ENCODE measurements around the gene DDX39A. TPM values are rescaled to one million over a fixed set of nuclear protein-coding genes. Genes with fewer than 3 reads are reported as not detected.
"Not testable (repeated sequence)": the region's sequence is repeated elsewhere in the genome, so short reads cannot be mapped to it uniquely, and the experiment has no call there.

DDX39A gene
- total RNA-seq, 1 donor from 2014 or later = 38.6 TPM

DNA sequence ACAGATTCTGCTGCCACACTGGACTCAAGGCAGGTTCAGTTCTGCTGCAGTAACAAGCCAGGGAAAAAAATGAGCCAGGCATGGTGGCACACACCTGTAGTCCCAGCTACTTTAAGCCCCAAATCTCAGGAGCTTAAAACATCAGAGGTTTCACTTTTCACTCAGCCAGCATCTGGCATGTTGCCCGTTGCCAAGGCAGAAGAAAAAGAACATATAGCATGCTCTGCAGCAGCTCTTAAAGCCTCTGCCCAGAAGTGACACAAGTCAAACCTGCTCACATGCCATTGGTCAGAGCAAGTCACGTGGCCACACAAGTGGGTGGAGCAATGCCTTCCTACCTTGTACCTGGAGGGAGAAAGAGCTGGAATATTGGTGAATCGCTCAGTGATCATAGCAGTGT lies 52.6 kb downstream of the DDX39A start:
- Mint-ChIP-seq H3K9me3 (no peaks in the 10 kb centered on the region), H3K4me3 (peak overlapping the region; percentile 67), H3K4me1 (peaks cover 42% of the 10 kb centered on the region), H3K27me3 (ENCODE audit: insufficient read depth, low read depth) (peaks cover 16% of the 10 kb centered on the region), H3K27ac (peak overlapping the region; percentile 21), H3K36me3 (no peaks in the 10 kb centered on the region)
- no peak overlapping the region for H3K9ac ChIP-seq
- no peaks in the 10 kb centered on the region for H4K20me1 ChIP-seq (ENCODE audit: low read depth)
- H3F3A ChIP-seq (ENCODE audit: low read depth) = peaks cover 18% of the 10 kb centered on the region
- peaks cover 12% of the 10 kb centered on the region for H3K4me1 ChIP-seq
- no peaks in the 10 kb centered on the region for H3K79me2 ChIP-seq (ENCODE audit: low read depth)
- H3K36me3 ChIP-seq = no peaks in the 10 kb centered on the region
- H3K27ac ChIP-seq = no peak overlapping the region
- no peak overlapping the region for H3K4me3 ChIP-seq
- H3K4me2 ChIP-seq = no peak overlapping the region
- no peak overlapping the region for H2AFZ ChIP-seq (replicated peaks)
- peak; percentile 46 for DNase-seq (ENCODE audit: low spot score)
- TF ChIP-seq EZH2phosphoT487 (IDR thresholded peaks at IDR 0.05) (no peak), CTCF (IDR thresholded peaks at IDR 0.05) (no peak), EZH2 (IDR thresholded peaks at IDR 0.05) (no peak)
- H3K27me3 ChIP-seq = no peaks in the 10 kb centered on the region
- no peaks in the 10 kb centered on the region for H3K9me3 ChIP-seq (ENCODE audit: low read depth)

GRCh38 chr19:14364098-14364443 lies 55.1 kb downstream of the DDX39A start:
- not testable (repeated sequence) for H4K20me1 ChIP-seq (ENCODE audit: low read depth); H3K27me3 ChIP-seq; H3K27ac ChIP-seq; H3K9ac ChIP-seq; DNase-seq (ENCODE audit: low spot score); H3K36me3 ChIP-seq; H3K9me3 Mint-ChIP-seq; H3K4me1 ChIP-seq; H3K36me3 Mint-ChIP-seq; H3K79me2 ChIP-seq (ENCODE audit: low read depth); H3K9me3 ChIP-seq (ENCODE audit: low read depth)
- Mint-ChIP-seq H3K27ac (peak overlapping the region; percentile 86), H3K4me3 (peak overlapping the region; percentile 81), H3K27me3 (ENCODE audit: insufficient read depth, low read depth) (peaks cover 17% of the 10 kb centered on the region), H3K4me1 (peaks cover 25% of the 10 kb centered on the region)
- Histone ChIP-seq H2AFZ (replicated peaks) (peak overlapping the region; percentile 58), H3K4me3 (peak overlapping the region; percentile 48), H3F3A (ENCODE audit: low read depth) (peaks cover 18% of the 10 kb centered on the region), H3K4me2 (peak overlapping the region; percentile 84)

DNA sequence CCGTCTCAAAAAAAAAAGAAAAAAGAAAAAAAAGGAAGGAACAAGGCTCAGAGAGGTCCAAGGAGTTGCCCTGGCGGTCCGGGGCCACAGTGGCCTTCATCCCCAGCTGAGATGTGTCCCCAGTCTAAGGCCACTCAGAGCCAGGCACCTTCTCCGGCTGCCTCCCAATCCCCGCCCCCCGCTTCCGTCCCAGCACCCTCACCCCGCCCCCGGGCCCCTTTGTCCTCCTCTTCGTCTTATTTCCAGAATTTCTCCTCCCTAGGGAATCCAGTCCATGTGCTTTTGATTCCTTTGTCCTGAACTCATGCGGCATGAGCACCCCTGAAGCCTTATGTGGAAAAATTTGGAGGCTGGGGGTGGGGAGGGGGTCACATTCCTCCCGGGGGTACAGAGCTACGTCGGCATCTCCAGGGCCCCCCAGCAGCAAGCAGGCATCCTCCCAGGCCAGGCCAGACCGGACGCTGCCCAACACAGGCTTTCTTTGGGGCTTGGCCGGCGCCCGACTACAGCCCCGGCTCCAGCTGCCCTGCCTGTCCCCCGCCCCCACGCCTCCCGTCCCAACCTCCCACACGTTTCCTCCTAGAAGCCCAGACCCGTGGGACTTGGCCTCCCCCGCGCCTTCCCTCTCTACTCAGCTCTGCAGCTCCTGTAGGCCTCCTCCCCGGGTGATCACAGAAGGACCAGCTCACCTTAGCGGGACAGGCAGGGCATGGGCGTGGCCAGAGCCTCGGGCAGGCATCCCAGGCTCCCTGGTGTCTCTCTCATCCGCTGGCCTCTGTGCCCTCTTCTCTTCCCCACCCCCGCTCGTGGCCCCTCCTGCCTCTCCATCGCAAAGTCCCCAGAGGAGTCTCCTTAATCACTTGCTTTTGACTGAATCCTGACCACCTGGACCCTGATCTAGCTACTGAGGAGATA lies 55.7 kb downstream of the DDX39A start:
- no peaks in the 10 kb centered on the region for H3K9me3 Mint-ChIP-seq
- H3K27ac ChIP-seq = peak overlapping the region; percentile 61
- H3K27me3 Mint-ChIP-seq (ENCODE audit: insufficient read depth, low read depth) = peaks cover 17% of the 10 kb centered on the region

More for the DNA sequence above, 55.7 kb downstream of the DDX39A start:
- Histone ChIP-seq H3K4me1 (peaks cover 5% of the 10 kb centered on the region), H3F3A (ENCODE audit: low read depth) (peaks cover 18% of the 10 kb centered on the region), H3K79me2 (ENCODE audit: low read depth) (no peaks in the 10 kb centered on the region), H3K36me3 (no peaks in the 10 kb centered on the region), H2AFZ (replicated peaks) (peak overlapping the region; percentile 58), H4K20me1 (ENCODE audit: low read depth) (no peaks in the 10 kb centered on the region), H3K4me2 (peak overlapping the region; percentile 84), H3K4me3 (peak overlapping the region; percentile 48), H3K9me3 (ENCODE audit: low read depth) (no peaks in the 10 kb centered on the region), H3K27me3 (no peaks in the 10 kb centered on the region), H3K9ac (peak overlapping the region; percentile 48)
- Mint-ChIP-seq H3K4me3 (peak overlapping the region; percentile 81), H3K27ac (peak overlapping the region; percentile 86), H3K4me1 (peaks cover 25% of the 10 kb centered on the region), H3K36me3 (no peaks in the 10 kb centered on the region)
- peak; percentile 78 for DNase-seq (ENCODE audit: low spot score)
- no peak for TF ChIP-seq EZH2 (IDR thresholded peaks at IDR 0.05)
- no peak for TF ChIP-seq EZH2phosphoT487 (IDR thresholded peaks at IDR 0.05)
- no peak for TF ChIP-seq CTCF (IDR thresholded peaks at IDR 0.05)

Data from neural progenitor cell (in vitro differentiated cells).